Skeletal muscle tissue (tissue), 4 donors: ENCODE results near the gene DAB2IP. TPM values are rescaled to one million over a fixed set of nuclear protein-coding genes. Genes with fewer than 3 reads are reported as not detected.

Experiments used
- H3K27ac ChIP-seq: one replicate; pipeline ENCODE4 v1.7.0; 2013; ENCODE audit warnings: mild to moderate bottlenecking, low read depth, low read length, inconsistent platforms
- H3K27me3 ChIP-seq, 3 donors: one replicate each; pipeline ENCODE4 v1.7.0; 2013; ENCODE audit warnings: low read length in 3 of 3; ENCODE audit not compliant: control insufficient read depth in 3 of 3, insufficient read depth in 3 of 3
- H3K36me3 ChIP-seq, 3 donors: one replicate each; pipeline ENCODE4 v1.7.0; 2013; ENCODE audit warnings: low read length in 3 of 3; ENCODE audit not compliant: control insufficient read depth in 3 of 3, insufficient read depth in 3 of 3
- H3K4me1 ChIP-seq, 3 donors: one replicate each; pipeline ENCODE4 v1.7.0; 2013; ENCODE audit warnings: low read length in 3 of 3, mild to moderate bottlenecking in 3 of 3; ENCODE audit not compliant: control insufficient read depth in 3 of 3, insufficient read depth in 3 of 3
- H3K4me3 ChIP-seq, 3 donors: one replicate each; pipeline ENCODE4 v1.7.0; 2013; ENCODE audit warnings: low read length in 3 of 3
- H3K9ac ChIP-seq, 3 donors: one replicate each; pipeline ENCODE4 v1.7.0; 2013; ENCODE audit warnings: low read length in 3 of 3, mild to moderate bottlenecking in 3 of 3, moderate library complexity in 2 of 3, low read depth in 1 of 3
- H3K9me3 ChIP-seq, 3 donors: one replicate each; pipeline ENCODE4 v1.7.0; 2013; ENCODE audit warnings: low read length in 3 of 3; ENCODE audit not compliant: control insufficient read depth in 3 of 3
- total RNA-seq: library from RNA; depleted of rRNA; stranded (reverse); fragments of >200 nt; gene quantifications from one replicate; pipeline ENCODE4 v1.2.3, GENCODE V29; 2014
- donor health status: Osteomylitis.

The DAB2IP gene
- total RNA-seq, 1 donor from 2014 or later, result 12.5 TPM

DNA sequence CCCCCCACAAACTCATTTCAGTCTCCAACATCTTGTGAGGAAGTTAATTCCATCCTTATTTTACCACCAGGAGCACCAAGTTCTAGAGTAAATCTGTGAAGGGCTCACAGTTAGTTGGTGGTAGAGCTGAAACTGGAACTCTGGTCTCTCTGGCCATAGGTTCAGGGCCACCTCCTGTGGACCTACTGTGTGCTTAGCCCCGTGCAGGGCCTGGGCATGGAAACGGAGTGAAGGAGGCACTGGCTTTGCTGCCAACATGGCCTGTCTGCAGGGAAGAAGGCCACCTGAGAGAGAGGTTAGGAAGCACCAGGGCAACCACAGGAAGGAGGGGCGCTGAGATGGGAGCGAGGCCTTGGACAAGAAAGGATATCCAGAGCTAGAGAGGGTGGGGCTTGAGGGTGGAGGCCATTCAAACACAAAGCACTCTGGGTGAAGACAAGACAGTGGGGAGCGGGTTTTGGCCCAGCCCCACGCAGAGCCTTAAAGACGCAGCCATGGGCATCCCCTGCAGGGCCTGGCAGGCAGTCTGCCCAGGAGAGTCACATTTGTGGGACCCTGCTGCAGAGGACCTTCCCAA is 16.0 kb upstream of the DAB2IP start:
- peak overlapping the region in 1 of 3 donors; percentile 13 for H3K4me3 ChIP-seq
- no peaks in the 10 kb centered on the region for H3K36me3 ChIP-seq
- peak overlapping the region in 1 of 3 donors; percentile 45 for H3K9ac ChIP-seq
- no peak overlapping the region for H3K27ac ChIP-seq
- H3K4me1 ChIP-seq, result peaks cover 73 to 94% (median 86%) of the 10 kb centered on the region in 3 donors
- H3K9me3 ChIP-seq, result no peaks in the 10 kb centered on the region
- no peaks in the 10 kb centered on the region for H3K27me3 ChIP-seq

DNA sequence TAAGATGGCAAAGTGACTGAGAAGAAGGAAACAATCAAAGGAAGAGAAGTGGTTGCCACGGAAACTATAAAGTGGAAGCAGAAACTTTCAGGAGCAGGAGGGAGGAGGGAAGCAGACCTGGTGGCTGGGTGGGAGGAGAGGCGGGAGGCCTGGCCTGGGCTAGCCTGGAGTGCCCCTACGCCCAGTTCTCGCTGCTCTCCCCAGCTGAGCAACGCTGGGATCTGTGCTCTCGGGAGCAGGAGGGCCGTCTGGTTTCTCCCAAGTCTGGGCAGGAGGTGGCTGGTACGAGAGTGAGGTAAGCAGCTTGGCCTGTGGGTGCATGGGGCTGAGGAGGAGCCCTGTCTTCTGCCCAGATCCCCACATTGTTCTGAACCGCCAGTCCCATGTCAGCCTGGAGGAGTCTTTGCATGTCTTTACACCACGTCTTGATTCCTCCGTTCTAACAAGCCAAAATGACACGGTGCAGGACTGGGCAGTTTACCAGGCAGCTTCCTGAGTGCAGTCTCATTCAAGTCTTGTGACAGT is 15.0 kb upstream of the DAB2IP start:
- Histone ChIP-seq H3K9me3 (no peaks in the 10 kb centered on the region), H3K9ac (peak overlapping the region in 2 of 3 donors; percentile 19 to 47), H3K4me3 (peak overlapping the region in 1 of 3 donors; percentile 3), H3K4me1 (peaks cover 77 to 99% (median 92%) of the 10 kb centered on the region in 3 donors), H3K27me3 (no peaks in the 10 kb centered on the region), H3K27ac (peak overlapping the region; percentile 18), H3K36me3 (no peaks in the 10 kb centered on the region)

DNA sequence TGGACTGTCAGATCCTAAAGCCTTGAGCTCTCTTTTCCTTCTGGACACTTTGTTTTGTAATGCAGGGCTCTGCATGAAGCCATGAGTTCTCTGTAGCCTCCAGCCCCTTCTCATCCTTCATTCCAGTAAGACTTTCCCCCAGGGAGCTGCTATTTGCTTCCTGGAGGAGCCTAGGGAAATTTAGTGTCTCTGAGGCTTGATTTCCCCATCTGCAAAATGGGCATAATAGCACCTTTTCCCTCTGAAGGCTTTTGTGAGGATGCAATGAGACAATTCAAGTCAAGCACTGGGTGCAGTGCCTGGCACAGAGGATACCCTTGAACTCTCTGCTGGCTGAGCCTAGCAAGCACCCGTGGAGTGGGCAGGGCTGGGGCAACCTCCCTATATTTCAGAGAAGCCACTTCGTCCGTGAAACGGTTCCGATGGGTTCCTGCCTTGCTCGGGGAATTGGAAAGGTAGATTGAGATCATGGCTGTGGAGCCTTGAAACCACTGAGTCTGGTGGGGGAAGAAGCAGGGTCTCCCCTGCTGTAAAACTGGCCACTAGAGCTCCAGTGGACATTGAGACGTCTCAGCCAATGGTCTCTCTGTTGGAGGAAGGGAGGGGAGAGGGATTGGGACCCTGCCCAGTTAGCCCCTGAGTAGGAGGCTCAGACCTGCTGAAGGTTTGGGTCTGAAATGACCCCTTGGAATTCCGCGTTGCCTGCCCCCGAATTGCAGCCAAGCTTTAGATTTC is 14.3 kb upstream of the DAB2IP start:
- Histone ChIP-seq H3K4me1 (peaks cover 72 to 93% (median 86%) of the 10 kb centered on the region in 3 donors), H3K9ac (peak overlapping the region in 1 of 3 donors; percentile 40), H3K9me3 (no peaks in the 10 kb centered on the region), H3K27ac (peak overlapping the region; percentile 18), H3K36me3 (no peaks in the 10 kb centered on the region), H3K27me3 (no peaks in the 10 kb centered on the region), H3K4me3 (no peak overlapping the region)

- H3K27me3 ChIP-seq, result no peaks in the 10 kb centered on the region
- H3K9me3 ChIP-seq, result no peaks in the 10 kb centered on the region
- no peaks in the 10 kb centered on the region for H3K36me3 ChIP-seq
- H3K4me3 ChIP-seq, result no peak overlapping the region
- H3K9ac ChIP-seq, result peak overlapping the region in 1 of 3 donors; percentile 40
- H3K4me1 ChIP-seq, result peaks cover 69 to 88% (median 80%) of the 10 kb centered on the region in 3 donors
- peak overlapping the region; percentile 49 for H3K27ac ChIP-seq
Observed at GRCh38 chr9:121637713-121638220, 13.7 kb upstream of the DAB2IP start.

GRCh38 chr9:121638399-121638798 is 13.0 kb upstream of the DAB2IP start:
- Histone ChIP-seq H3K9ac (peak overlapping the region in 2 of 3 donors; percentile 0 to 51), H3K4me3 (no peak overlapping the region), H3K36me3 (no peaks in the 10 kb centered on the region), H3K9me3 (no peaks in the 10 kb centered on the region), H3K27me3 (no peaks in the 10 kb centered on the region), H3K27ac (peak overlapping the region; percentile 49), H3K4me1 (peaks cover 69 to 89% (median 81%) of the 10 kb centered on the region in 3 donors)

- peak overlapping the region; percentile 49 for H3K27ac ChIP-seq
- H3K27me3 ChIP-seq, result no peaks in the 10 kb centered on the region
- no peak overlapping the region for H3K4me3 ChIP-seq
- no peaks in the 10 kb centered on the region for H3K36me3 ChIP-seq
- H3K9ac ChIP-seq, result peak overlapping the region in 1 of 3 donors; percentile 19
- H3K4me1 ChIP-seq, result peaks cover 63 to 89% (median 80%) of the 10 kb centered on the region in 3 donors
- no peaks in the 10 kb centered on the region for H3K9me3 ChIP-seq
Observed at GRCh38 chr9:121638901-121639592, 12.4 kb upstream of the DAB2IP start.

DNA sequence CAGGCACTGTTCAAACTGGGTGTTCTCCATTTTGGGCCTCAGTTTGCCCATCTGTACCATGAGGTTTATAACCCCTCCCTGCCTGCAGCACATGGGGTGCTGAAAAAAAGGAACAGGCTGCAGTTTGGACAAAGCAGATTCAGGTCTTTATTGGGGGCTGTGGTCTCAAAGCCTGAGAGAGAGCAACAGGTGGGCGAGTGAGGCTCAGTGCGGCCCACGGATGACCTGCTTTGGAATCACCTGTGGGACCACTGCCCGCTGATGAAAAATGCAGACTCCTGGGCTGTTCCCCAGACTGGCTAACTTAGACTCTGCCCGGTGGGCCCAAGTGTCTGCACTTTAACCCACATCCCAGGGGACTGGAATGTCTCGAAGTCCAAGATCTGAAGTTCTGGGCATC is 11.8 kb upstream of the DAB2IP start:
- Histone ChIP-seq H3K4me3 (no peak overlapping the region), H3K9me3 (no peaks in the 10 kb centered on the region), H3K27me3 (no peaks in the 10 kb centered on the region), H3K27ac (peak overlapping the region; percentile 49), H3K9ac (peak overlapping the region in 1 of 3 donors; percentile 19), H3K4me1 (peaks cover 60 to 84% (median 76%) of the 10 kb centered on the region in 3 donors), H3K36me3 (no peaks in the 10 kb centered on the region)

DNA sequence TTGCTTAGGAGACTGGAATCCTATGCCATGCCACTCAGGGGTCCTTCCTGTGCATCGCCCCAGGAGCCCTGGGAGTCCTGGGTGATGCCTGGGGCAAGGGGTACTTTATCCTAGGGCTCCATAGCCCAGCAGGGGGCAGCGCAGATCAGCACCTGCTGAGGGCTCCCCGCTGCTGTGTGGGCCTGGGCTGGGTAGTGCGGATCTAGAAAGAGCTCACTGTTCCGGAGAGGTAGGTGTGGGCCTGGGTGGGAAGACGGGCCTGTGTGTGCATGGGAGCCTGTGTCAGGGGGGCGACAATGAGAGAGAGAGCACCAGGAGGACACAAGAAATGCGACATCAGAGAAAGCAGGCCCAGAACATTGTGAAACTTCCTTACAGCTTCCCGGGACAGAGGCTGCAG is 11.4 kb upstream of the DAB2IP start:
- peak overlapping the region in 2 of 3 donors; percentile 14 to 55 for H3K9ac ChIP-seq
- no peaks in the 10 kb centered on the region for H3K36me3 ChIP-seq

GRCh38 chr9:121640491-121641223 is 10.8 kb upstream of the DAB2IP start:
- Histone ChIP-seq H3K27me3 (no peaks in the 10 kb centered on the region), H3K4me1 (peaks cover 59 to 84% (median 76%) of the 10 kb centered on the region in 3 donors), H3K4me3 (no peak overlapping the region), H3K36me3 (no peaks in the 10 kb centered on the region), H3K9me3 (no peaks in the 10 kb centered on the region), H3K27ac (peak overlapping the region; percentile 52), H3K9ac (peak overlapping the region in 2 of 3 donors; percentile 14 to 55)

More for the DNA sequence above, 11.4 kb upstream of the DAB2IP start:
- Histone ChIP-seq H3K4me3 (no peak overlapping the region), H3K4me1 (peaks cover 60 to 84% (median 76%) of the 10 kb centered on the region in 3 donors), H3K9me3 (no peaks in the 10 kb centered on the region), H3K27me3 (no peaks in the 10 kb centered on the region), H3K27ac (peak overlapping the region; percentile 52)
